Measurements from ENCODE around the gene ZFYVE21. TPM values are rescaled to one million over a fixed set of nuclear protein-coding genes. Genes with fewer than 3 reads are reported as not detected.

ZFYVE21 gene
- total RNA-seq, 1 experiment from 2014 or later = 93.3 TPM

DNA sequence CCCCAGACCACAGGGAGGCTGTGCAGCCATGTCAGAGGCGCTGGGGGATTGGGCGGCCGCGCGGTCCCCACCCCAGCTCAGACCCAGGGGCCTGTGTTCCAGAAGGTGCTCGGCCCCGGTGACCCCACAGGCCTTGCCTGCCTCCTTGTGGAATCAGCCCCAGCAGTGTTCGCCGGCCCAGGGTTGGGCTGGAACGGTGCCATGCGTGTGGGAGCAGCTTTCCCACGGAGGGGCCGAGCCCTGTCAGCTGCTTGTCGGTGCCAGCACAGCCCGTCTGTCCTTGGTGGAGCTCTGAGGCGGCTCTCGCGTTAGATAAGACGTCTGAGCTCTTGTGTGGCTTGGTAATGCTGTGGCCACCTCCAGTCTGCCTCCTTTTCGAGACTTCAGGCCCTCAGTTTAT lies 8.5 kb downstream of the ZFYVE21 start:
- H3K4me2 ChIP-seq = no peak overlapping the region
- CTCF ChIA-PET = no interaction called here
- 0 out of 2 replicates have a peak, but pooled peaks cover 3% of the 10 kb centered on the region for H3K36me3 ChIP-seq (ENCODE audit: low read depth)
- H3K4me1 ChIP-seq (replicated peaks; ENCODE audit: insufficient read depth) = peaks cover 16% of the 10 kb centered on the region
- peaks cover 14% of the 10 kb centered on the region; the same call in 1 of the 2 replicates for H3F3A ChIP-seq (ENCODE audit: insufficient read depth, low read depth)
- H3K27ac ChIP-seq = no peak overlapping the region
- peaks cover 52% of the 10 kb centered on the region for H4K20me1 ChIP-seq (ENCODE audit: insufficient read depth)
- H3K79me2 ChIP-seq (ENCODE audit: low read depth) = peaks cover 51% of the 10 kb centered on the region
- BruUV-seq (replicated peaks) = no TSS peak
- intact Hi-C loops (cut with micrococcal nuclease; ENCODE audit: unreplicated experiment) = no loop called here
- no peaks in the 10 kb centered on the region for H3K27me3 ChIP-seq (ENCODE audit: insufficient read depth, low read depth)
- TF ChIP-seq CTCF (conservative IDR thresholded peaks at IDR 0.05) = no peak
- TF ChIP-seq EZH2 (IDR thresholded peaks at IDR 0.05; ENCODE audit: low read depth) = no peak
- H3K4me3 ChIP-seq = no peak overlapping the region
- no peaks in the 10 kb centered on the region for H3K9me3 ChIP-seq (ENCODE audit: insufficient read depth, low read depth)
- DNase-seq = no peak
- POLR2A ChIA-PET (ENCODE audit: unreplicated experiment) = no interaction called here
- no peak overlapping the region for H2AFZ ChIP-seq
- no peaks in the 10 kb centered on the region for H3K9me2 ChIP-seq (ENCODE audit: insufficient read depth)

- CTCF ChIA-PET = no interaction called here
- no peak overlapping the region for H3K4me3 ChIP-seq
- no peaks in the 10 kb centered on the region for H3K9me2 ChIP-seq (ENCODE audit: insufficient read depth)
- peaks cover 46% of the 10 kb centered on the region for H4K20me1 ChIP-seq (ENCODE audit: insufficient read depth)
- no peaks in the 10 kb centered on the region for H3K9me3 ChIP-seq (ENCODE audit: insufficient read depth, low read depth)
- no peak overlapping the region for H3K4me2 ChIP-seq
- no peak for TF ChIP-seq EZH2 (IDR thresholded peaks at IDR 0.05; ENCODE audit: low read depth)
- TF ChIP-seq CTCF (conservative IDR thresholded peaks at IDR 0.05) = no peak
- peaks cover 14% of the 10 kb centered on the region; the same call in 1 of the 2 replicates for H3F3A ChIP-seq (ENCODE audit: insufficient read depth, low read depth)
- intact Hi-C loops (cut with micrococcal nuclease; ENCODE audit: unreplicated experiment) = no loop called here
- no peaks in the 10 kb centered on the region for H3K27me3 ChIP-seq (ENCODE audit: insufficient read depth, low read depth)
- peaks cover 41% of the 10 kb centered on the region for H3K79me2 ChIP-seq (ENCODE audit: low read depth)
- POLR2A ChIA-PET (ENCODE audit: unreplicated experiment) = no interaction called here
- no peak overlapping the region for H3K27ac ChIP-seq
- peaks cover 16% of the 10 kb centered on the region for H3K4me1 ChIP-seq (replicated peaks; ENCODE audit: insufficient read depth)
- peaks cover 14% of the 10 kb centered on the region; the same call in 1 of the 2 replicates for H3K36me3 ChIP-seq (ENCODE audit: low read depth)
- H2AFZ ChIP-seq = no peak overlapping the region
- no peak for DNase-seq
- no TSS peak for BruUV-seq (replicated peaks)
Measured at GRCh38 chr14:103725001-103725682, 9.5 kb downstream of the ZFYVE21 start.

DNA sequence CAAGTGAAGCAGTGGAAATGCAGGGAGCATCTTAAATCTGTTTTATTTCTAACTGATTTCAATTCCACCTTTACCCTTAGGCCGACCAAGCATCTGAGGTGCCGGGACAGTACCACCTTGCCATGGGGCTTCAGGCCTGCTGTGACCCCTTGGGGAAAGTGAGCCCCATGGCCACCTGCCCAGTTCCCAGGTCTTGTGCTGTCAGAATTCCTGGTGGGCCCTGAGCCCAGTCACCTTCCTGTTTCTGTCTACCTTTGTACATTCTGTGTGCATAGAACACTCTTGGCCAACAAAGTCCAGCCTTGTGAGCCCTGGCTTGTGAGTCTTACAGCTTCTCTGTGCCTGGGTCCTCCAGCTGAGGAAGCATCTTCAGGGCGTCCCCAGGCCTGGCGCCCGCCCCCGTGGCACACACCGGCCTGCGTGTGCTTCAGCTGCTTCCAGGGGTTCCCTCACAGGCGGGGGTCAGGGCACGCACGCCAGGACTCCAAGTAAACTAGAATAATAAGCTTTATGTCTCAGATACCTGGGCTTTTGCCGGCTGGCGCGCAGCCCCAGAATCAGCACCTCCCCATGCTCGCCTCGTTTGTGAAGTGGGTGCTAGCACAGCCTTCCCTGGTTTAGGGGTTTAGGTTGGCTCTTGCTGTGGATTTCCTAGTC lies 10.3 kb downstream of the ZFYVE21 start:
- Histone ChIP-seq H3K9me3 (ENCODE audit: insufficient read depth, low read depth) (no peaks in the 10 kb centered on the region), H3K27ac (no peak overlapping the region), H3K4me2 (no peak overlapping the region), H3K27me3 (ENCODE audit: insufficient read depth, low read depth) (no peaks in the 10 kb centered on the region), H3K79me2 (ENCODE audit: low read depth) (peaks cover 34% of the 10 kb centered on the region), H3K36me3 (ENCODE audit: low read depth) (peaks cover 14% of the 10 kb centered on the region; the same call in 1 of the 2 replicates), H3F3A (ENCODE audit: insufficient read depth, low read depth) (peaks cover 14% of the 10 kb centered on the region; the same call in 1 of the 2 replicates), H2AFZ (no peak overlapping the region), H3K4me1 (replicated peaks; ENCODE audit: insufficient read depth) (peaks cover 15% of the 10 kb centered on the region), H3K9me2 (ENCODE audit: insufficient read depth) (no peaks in the 10 kb centered on the region), H4K20me1 (ENCODE audit: insufficient read depth) (peaks cover 46% of the 10 kb centered on the region), H3K4me3 (no peak overlapping the region)
- intact Hi-C loops (cut with micrococcal nuclease; ENCODE audit: unreplicated experiment) = no loop called here
- DNase-seq = no peak
- TF ChIP-seq CTCF (conservative IDR thresholded peaks at IDR 0.05) (no peak), EZH2 (IDR thresholded peaks at IDR 0.05; ENCODE audit: low read depth) (no peak)
- ChIA-PET CTCF (no interaction called here), POLR2A (ENCODE audit: unreplicated experiment) (no interaction called here)
- no TSS peak for BruUV-seq (replicated peaks)
